SH-SY5Y (cell line): ENCODE results near the gene CTAGE6.

Experiments
- GATA2 ChIP-seq: IDR thresholded peaks from 2 replicates; pipeline ENCODE4 v1.6.1; 2011; ENCODE audit warnings: mild to moderate bottlenecking, low read depth, low read length
- GATA3 ChIP-seq: IDR thresholded peaks from 2 replicates; pipeline ENCODE4 v1.6.1; 2011; ENCODE audit warnings: low read depth, mild to moderate bottlenecking, low read length, moderate library complexity

GRCh38 chr7:143733876-143734275, 23.6 kb downstream of the CTAGE6 start:
- no peak for TF ChIP-seq GATA3
- no peak for TF ChIP-seq GATA2
